Tibial nerve (tissue), 4 donors: ENCODE data around the gene ITPKB. TPM values are rescaled to one million over a fixed set of nuclear protein-coding genes. Genes with fewer than 3 reads are reported as not detected.
A peak's percentile ranks its signal among the peaks of the same experiment; 100 is the strongest.

Source experiments
- DNase-seq, 2 donors: peaks; one replicate each; pipeline ENCODE4 v3.0.0-alpha.2; 2019; ENCODE audit warnings: low spot score in 2 of 2
- H3K27ac ChIP-seq, 4 donors: fragments of 200-600 bp; sonication (generic) in 3 of 4; one replicate each; pipeline ENCODE4 v1.5.1; 2017 to 2019; ENCODE audit warnings: mild to moderate bottlenecking in 1 of 4
- H3K27me3 ChIP-seq, 2 donors: fragments of 200-600 bp; sonication (generic) in 1 of 2; one replicate each; pipeline versions ENCODE4 v1.5.1 to v1.6.0; 2017 to 2019
- H3K36me3 ChIP-seq, 3 donors: fragments of 200-600 bp; sonication (generic); one replicate each; pipeline ENCODE4 v1.5.1; 2018 to 2019
- H3K4me1 ChIP-seq, 4 donors: fragments of 200-600 bp; sonication (generic) in 3 of 4; one replicate each; pipeline ENCODE4 v1.5.1; 2017 to 2019
- H3K4me3 ChIP-seq, 4 donors: fragments of 200-600 bp; sonication (generic) in 3 of 4; one replicate each; pipeline ENCODE4 v1.5.1; 2017 to 2019; ENCODE audit warnings: mild to moderate bottlenecking in 1 of 4, moderate library complexity in 1 of 4
- H3K9me3 ChIP-seq, 4 donors: fragments of 200-600 bp; sonication (generic) in 3 of 4; one replicate each; pipeline ENCODE4 v1.5.1; 2017 to 2019
- EP300 ChIP-seq, 2 donors: sonication (generic); formaldehyde crosslinking; IDR thresholded peaks; one replicate each; pipeline ENCODE4 v1.6.1; 2017; ENCODE audit warnings: antibody characterized with exemption in 2 of 2, mild to moderate bottlenecking in 1 of 2
- POLR2A ChIP-seq, 2 donors: fragments of 450-650 bp; IDR thresholded peaks; one replicate each; pipeline ENCODE4 v1.6.1; 2017; ENCODE audit warnings: antibody characterized with exemption in 2 of 2, mild to moderate bottlenecking in 2 of 2, moderate library complexity in 2 of 2
- WGBS, 2 donors: methylation state at CpG; one replicate each; pipeline ENCODE4 v1.1.5; 2018; 5-methylcytosine and 5-hydroxymethylcytosine counted together
- total RNA-seq, 4 donors: library from RNA; depleted of rRNA; stranded (reverse); fragments of >200 nt; gene quantifications; one replicate each; pipeline ENCODE4 v1.1.0, GENCODE V29; 2016
- TF ChIP-seq, protein P1 (sequence below), 5 experiments: fragments of 200-600 bp in 3 of 5; fragments of 450-650 bp in 2 of 5; sonication (generic) in 3 of 5; IDR thresholded peaks; one replicate each; pipeline ENCODE4 v1.5.1; 2016 to 2019; ENCODE audit warnings: antibody characterized with exemption in 5 of 5, mild to moderate bottlenecking in 3 of 5, moderate library complexity in 2 of 5

ITPKB gene
- total RNA-seq, 4 donors from 2014 or later: 49.2 to 82.0 (median 52.7) TPM

DNA sequence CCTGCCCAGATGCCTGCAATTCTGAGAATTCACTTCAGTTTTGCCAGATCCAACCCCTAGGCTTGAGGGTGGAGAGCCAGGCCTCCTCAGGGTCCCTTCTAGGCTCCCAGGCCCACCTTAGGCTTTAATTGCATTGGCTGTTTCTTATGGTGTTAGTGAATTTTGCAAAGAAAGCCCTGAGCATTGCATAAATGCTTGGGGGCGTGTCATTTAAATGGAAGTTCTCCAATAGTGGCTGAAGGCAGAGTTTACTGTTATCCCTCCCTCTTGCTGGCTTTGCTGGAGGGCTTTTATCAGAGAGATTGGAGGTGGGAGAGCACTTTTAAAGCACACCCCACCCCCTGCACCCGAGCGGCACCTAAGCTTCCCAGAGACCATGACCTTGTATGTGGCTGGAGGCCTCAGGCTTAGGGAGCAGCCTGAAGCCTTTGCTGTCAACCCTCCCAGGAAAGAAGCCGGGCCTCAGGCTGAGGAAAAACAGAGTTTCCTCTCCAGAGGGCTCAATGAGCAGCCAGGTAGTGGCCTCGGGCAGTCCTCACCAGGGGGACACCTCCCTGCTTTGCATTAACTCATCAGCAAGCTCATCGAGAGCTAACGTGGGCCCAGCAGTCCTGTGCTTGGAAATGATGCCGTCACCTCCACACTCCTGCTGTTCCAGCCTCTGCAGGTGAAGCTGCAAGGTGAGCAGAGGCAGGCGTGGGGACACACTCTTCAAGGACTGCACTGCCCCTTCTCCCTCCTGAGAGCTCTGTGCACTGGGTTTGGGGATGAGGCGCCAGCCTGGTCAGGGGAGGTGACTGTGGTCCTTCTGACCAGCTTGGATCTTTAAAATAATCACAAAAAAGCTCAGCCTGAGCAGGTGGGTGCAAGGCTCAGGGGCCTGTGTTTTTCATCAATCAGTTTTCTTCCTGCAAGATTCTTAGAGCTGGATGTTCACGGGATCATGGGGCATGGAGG, 132.5 kb downstream of the ITPKB start:
- TF ChIP-seq, protein P1, sequence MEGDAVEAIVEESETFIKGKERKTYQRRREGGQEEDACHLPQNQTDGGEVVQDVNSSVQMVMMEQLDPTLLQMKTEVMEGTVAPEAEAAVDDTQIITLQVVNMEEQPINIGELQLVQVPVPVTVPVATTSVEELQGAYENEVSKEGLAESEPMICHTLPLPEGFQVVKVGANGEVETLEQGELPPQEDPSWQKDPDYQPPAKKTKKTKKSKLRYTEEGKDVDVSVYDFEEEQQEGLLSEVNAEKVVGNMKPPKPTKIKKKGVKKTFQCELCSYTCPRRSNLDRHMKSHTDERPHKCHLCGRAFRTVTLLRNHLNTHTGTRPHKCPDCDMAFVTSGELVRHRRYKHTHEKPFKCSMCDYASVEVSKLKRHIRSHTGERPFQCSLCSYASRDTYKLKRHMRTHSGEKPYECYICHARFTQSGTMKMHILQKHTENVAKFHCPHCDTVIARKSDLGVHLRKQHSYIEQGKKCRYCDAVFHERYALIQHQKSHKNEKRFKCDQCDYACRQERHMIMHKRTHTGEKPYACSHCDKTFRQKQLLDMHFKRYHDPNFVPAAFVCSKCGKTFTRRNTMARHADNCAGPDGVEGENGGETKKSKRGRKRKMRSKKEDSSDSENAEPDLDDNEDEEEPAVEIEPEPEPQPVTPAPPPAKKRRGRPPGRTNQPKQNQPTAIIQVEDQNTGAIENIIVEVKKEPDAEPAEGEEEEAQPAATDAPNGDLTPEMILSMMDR (IDR thresholded peaks at IDR 0.05): no peak
- TF ChIP-seq POLR2A (IDR thresholded peaks at IDR 0.05) (no peak), EP300 (IDR thresholded peaks at IDR 0.05) (no peak)
- DNase-seq: no peak
- peaks cover 0 to 61% (median 36%) of the 10 kb centered on the region in 4 donors for H3K4me1 ChIP-seq
- H3K27me3 ChIP-seq: no peaks in the 10 kb centered on the region
- 71 to 77% methylated on average over 7 to 11 of the region's 11 CpGs for WGBS, 2 donors
- peak overlapping the region in 2 of 4 donors; percentile 92 to 98 for H3K27ac ChIP-seq
- H3K36me3 ChIP-seq: no peaks in the 10 kb centered on the region
- no peak overlapping the region for H3K4me3 ChIP-seq
- no peaks in the 10 kb centered on the region for H3K9me3 ChIP-seq

DNA sequence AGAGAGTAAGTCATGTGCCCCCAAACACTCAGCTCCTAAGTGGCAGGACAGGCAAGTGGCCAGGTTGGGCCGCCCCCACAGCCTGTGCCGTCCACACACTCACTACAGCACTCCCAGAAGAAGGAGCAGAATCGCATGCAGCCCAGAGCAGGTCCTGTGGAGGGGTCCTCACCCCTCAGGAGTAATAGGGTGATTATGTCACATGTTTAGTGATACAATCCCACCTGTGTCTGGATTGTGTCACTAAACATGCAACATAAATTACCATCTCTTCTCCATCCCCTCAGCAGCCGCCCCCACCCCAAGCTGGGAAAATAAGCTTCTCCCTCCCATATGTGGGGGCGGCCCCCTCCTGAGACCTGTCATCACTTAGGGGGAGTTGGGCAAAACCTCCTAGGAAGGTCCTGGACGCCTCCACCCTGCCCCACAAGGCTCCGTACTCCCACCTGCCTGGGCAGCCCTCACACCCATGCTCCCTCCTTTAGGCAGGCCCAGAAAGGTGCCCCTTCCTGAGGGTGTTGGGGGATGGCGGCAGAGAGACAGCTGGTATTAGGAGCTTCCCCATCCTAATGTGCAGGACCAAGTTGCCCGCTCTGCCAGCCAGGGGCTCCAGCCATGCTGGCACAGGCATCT, 133.6 kb downstream of the ITPKB start:
- Histone ChIP-seq H3K9me3 (no peaks in the 10 kb centered on the region), H3K36me3 (no peaks in the 10 kb centered on the region), H3K4me3 (no peak overlapping the region), H3K27me3 (no peaks in the 10 kb centered on the region), H3K4me1 (peaks cover 0 to 65% (median 39%) of the 10 kb centered on the region in 4 donors), H3K27ac (peak overlapping the region in 2 of 4 donors; percentile 92 to 98)
- TF ChIP-seq, protein P1 (IDR thresholded peaks at IDR 0.05): no peak
- TF ChIP-seq POLR2A (IDR thresholded peaks at IDR 0.05): no peak
- no peak for TF ChIP-seq EP300 (IDR thresholded peaks at IDR 0.05)
- 87 to 94% methylated on average over 9 of the region's 9 CpGs for WGBS, 2 donors
- no peak for DNase-seq

DNA sequence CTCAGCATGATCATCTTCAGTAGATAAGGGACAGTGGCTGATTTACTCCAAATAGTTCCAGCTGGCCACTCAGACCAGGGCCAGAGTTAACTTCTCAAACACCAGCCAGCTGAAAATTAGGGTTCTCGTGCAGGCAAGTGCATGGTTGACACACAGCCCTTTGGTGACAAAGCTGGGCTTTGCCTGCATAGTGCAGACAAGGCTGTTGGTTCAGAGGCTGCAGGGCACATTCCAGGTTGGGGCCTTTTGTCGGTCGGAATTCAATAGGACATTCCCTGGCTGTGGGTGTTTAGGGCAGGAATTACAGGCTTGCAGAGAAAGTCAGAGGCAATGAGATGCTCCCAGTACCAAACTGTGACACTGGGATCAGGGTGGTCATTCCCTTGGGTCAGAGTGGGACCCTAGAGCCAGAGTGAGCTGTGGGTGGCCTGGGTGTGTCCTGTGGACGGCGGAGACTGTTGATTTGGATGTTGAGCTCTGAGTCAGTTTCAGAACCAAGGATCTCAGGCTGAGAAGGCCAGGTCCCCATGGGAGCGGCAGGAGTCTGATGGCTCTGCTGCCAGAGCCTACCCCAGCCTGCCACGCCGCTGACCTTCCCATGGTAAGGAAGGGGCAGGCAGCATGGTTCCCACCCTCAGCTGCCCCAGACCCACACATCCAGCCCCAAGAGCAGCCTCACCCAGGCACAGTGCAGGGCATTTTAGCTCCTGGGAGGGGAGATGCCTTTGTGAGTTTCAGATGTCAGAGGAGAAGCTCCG, 134.3 kb downstream of the ITPKB start:
- Histone ChIP-seq H3K9me3 (no peaks in the 10 kb centered on the region), H3K27me3 (no peaks in the 10 kb centered on the region), H3K36me3 (no peaks in the 10 kb centered on the region), H3K4me1 (peaks cover 0 to 60% (median 39%) of the 10 kb centered on the region in 4 donors), H3K4me3 (no peak overlapping the region), H3K27ac (peak overlapping the region in 3 of 4 donors; percentile 75 to 98 (median 92))
- no peak for DNase-seq
- 47 to 51% methylated on average over 7 to 9 of the region's 9 CpGs for WGBS, 2 donors
- TF ChIP-seq EP300 (IDR thresholded peaks at IDR 0.05) (no peak), POLR2A (IDR thresholded peaks at IDR 0.05) (no peak)
- TF ChIP-seq, protein P1 (IDR thresholded peaks at IDR 0.05): no peak

DNA sequence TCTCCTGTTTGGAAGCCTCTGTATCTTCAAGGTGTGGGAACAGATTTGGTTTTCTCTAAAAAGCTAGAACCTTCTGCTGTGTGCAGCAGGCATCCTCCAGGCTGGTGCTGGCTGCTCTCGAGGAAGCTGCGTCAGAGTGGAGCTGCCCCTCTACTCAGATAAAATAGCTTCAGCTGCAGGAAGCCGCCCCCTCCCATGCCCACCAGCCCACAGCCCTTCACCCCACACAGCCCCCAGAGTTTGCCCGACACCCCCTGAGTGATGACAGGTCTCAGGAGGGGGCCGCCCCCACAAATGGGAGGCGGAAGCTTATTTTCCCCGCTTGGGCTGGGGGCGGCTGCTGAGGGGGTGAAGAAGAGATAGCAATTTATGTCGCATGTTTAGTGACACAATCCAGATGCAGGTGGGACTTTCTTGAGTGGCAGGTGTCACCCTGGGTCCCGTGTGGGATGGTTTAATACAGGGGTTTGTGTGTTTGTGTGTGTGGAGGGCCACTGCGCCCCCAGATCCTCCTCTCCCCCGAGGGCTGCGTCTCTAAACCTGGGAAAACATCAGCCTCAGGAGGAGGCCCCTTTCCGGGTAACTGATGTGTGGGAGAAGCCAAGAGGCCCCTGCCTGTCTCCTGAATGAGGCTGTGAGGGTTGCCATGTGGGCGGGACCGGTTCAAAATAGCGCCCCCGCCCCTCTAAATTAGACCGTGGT, 135.1 kb downstream of the ITPKB start:
- no peaks in the 10 kb centered on the region for H3K9me3 ChIP-seq
- no peak overlapping the region for H3K4me3 ChIP-seq
- peak overlapping the region; percentile 65 to 98 (median 84) for H3K27ac ChIP-seq
- TF ChIP-seq POLR2A (IDR thresholded peaks at IDR 0.05): no peak
- TF ChIP-seq, protein P1 (IDR thresholded peaks at IDR 0.05): no peak
- TF ChIP-seq EP300 (IDR thresholded peaks at IDR 0.05): no peak
- DNase-seq: no peak
- no peaks in the 10 kb centered on the region for H3K36me3 ChIP-seq
- H3K27me3 ChIP-seq: no peaks in the 10 kb centered on the region
- H3K4me1 ChIP-seq: peaks cover 0 to 60% (median 39%) of the 10 kb centered on the region in 4 donors
- 56 to 57% methylated on average over 18 of the region's 19 CpGs for WGBS, 2 donors
